WTC11 (cell line): Measurements from ENCODE around the gene DHRSX. TPM values are rescaled to one million over a fixed set of nuclear protein-coding genes. Genes with fewer than 3 reads are reported as not detected.
A peak's percentile ranks its signal among the peaks of the same experiment; 100 is the strongest.

ENCODE experiments used
- ATAC-seq: fragments of 200-7000 bp; cut with Tn5 transposase; 2 replicates; pipeline ENCODE4 v1.10.0; 2021; ENCODE audit warnings: mild to moderate bottlenecking, moderate library complexity
- CTCF ChIA-PET: fragments of 300-600 bp; sonication (Branson Sonifier 250); formaldehyde crosslinking; loops from one replicate; lab custom pipeline; 2021; ENCODE audit warnings: antibody characterized with exemption; lab: Charles Lee
- POLR2A ChIA-PET: fragments of 350-600 bp; sonication (Branson Sonifier 250); formaldehyde crosslinking; loops from one replicate; lab custom pipeline; 2021; ENCODE audit warnings: antibody characterized with exemption; lab: Charles Lee
- DNase-seq: peaks from one replicate; pipeline ENCODE4 v3.0.0; 2021; ENCODE audit warnings: low spot score
- H3K27ac Mint-ChIP-seq: 2 replicates; pipeline ENCODE4 v1.8.0; 2021; ENCODE audit warnings: mixed read lengths
- H3K27me3 Mint-ChIP-seq: 2 replicates; pipeline ENCODE4 v1.8.0; 2021; ENCODE audit warnings: low read depth, mild to moderate bottlenecking, moderate library complexity, mixed read lengths
- H3K36me3 Mint-ChIP-seq: 2 replicates; pipeline ENCODE4 v1.8.0; 2021; ENCODE audit warnings: mixed read lengths
- H3K4me1 Mint-ChIP-seq: 2 replicates; pipeline ENCODE4 v1.8.0; 2022; ENCODE audit warnings: mixed read lengths
- H3K4me3 Mint-ChIP-seq: 2 replicates; pipeline ENCODE4 v1.8.0; 2021; ENCODE audit warnings: mild to moderate bottlenecking, moderate library complexity, mixed read lengths
- H3K9me3 Mint-ChIP-seq: 2 replicates; pipeline ENCODE4 v1.8.0; 2021; ENCODE audit warnings: mixed read lengths
- AFF4 ChIP-seq: sonication (generic); formaldehyde crosslinking; IDR thresholded peaks from 2 replicates; pipeline ENCODE4 v1.8.1; 2023; ENCODE audit warnings: mild to moderate bottlenecking, missing genetic modification reagents, borderline replicate concordance
- CBFB ChIP-seq: sonication (generic); formaldehyde crosslinking; IDR thresholded peaks from 2 replicates; pipeline ENCODE4 v1.8.1; 2022; ENCODE audit warnings: mild to moderate bottlenecking, low read depth, missing genetic modification reagents
- CREB1 ChIP-seq: sonication (generic); formaldehyde crosslinking; IDR thresholded peaks from 2 replicates; pipeline ENCODE4 v1.8.0; 2023; ENCODE audit warnings: mild to moderate bottlenecking, missing genetic modification reagents
- ELF4 ChIP-seq: sonication (generic); formaldehyde crosslinking; IDR thresholded peaks from 2 replicates; pipeline ENCODE4 v1.8.1; 2022; ENCODE audit warnings: low read depth, mild to moderate bottlenecking, moderate library complexity, missing genetic modification reagents
- ESRRA ChIP-seq: sonication (generic); formaldehyde crosslinking; IDR thresholded peaks from 2 replicates; pipeline ENCODE4 v1.8.1; 2022; ENCODE audit warnings: mild to moderate bottlenecking, missing genetic modification reagents, borderline replicate concordance
- FOXK1 ChIP-seq: sonication (generic); formaldehyde crosslinking; IDR thresholded peaks from 2 replicates; pipeline ENCODE4 v1.8.0; 2022; ENCODE audit warnings: mild to moderate bottlenecking, moderate library complexity, missing genetic modification reagents
- GABPB1 ChIP-seq: sonication (generic); formaldehyde crosslinking; IDR thresholded peaks from 2 replicates; pipeline ENCODE4 v1.8.1; 2023; ENCODE audit warnings: mild to moderate bottlenecking, missing genetic modification reagents
- JUN ChIP-seq: sonication (generic); formaldehyde crosslinking; IDR thresholded peaks from 2 replicates; pipeline ENCODE4 v1.8.0; 2023; ENCODE audit warnings: mild to moderate bottlenecking, missing genetic modification reagents
- MYBL2 ChIP-seq: sonication (generic); formaldehyde crosslinking; IDR thresholded peaks from 2 replicates; pipeline ENCODE4 v1.8.1; 2023; ENCODE audit warnings: mild to moderate bottlenecking, moderate library complexity, missing genetic modification reagents
- NR2C2 ChIP-seq: sonication (generic); formaldehyde crosslinking; IDR thresholded peaks from 2 replicates; pipeline ENCODE4 v1.8.0; 2022; ENCODE audit warnings: mild to moderate bottlenecking, missing genetic modification reagents
- NR3C1 ChIP-seq: sonication (generic); formaldehyde crosslinking; conservative IDR thresholded peaks from 2 replicates; pipeline ENCODE4 v1.8.1; 2023; ENCODE audit warnings: low read depth, mild to moderate bottlenecking, missing genetic modification reagents
- RORB ChIP-seq: fragments of 250-450 bp; sonication (Bioruptor Pico); IDR thresholded peaks from 2 replicates; pipeline ENCODE4 v1.9.0; 2021; ENCODE audit warnings: mild to moderate bottlenecking
- SOX15 ChIP-seq: fragments of 250-450 bp; sonication (Bioruptor Pico); IDR thresholded peaks from 2 replicates; pipeline ENCODE4 v1.9.0; 2021; ENCODE audit warnings: mild to moderate bottlenecking
- ZBTB21 ChIP-seq: sonication (generic); formaldehyde crosslinking; IDR thresholded peaks from 2 replicates; pipeline ENCODE4 v1.8.1; 2023; ENCODE audit warnings: mild to moderate bottlenecking, missing genetic modification reagents, borderline replicate concordance
- ZNF263 ChIP-seq: sonication (generic); formaldehyde crosslinking; IDR thresholded peaks from 2 replicates; pipeline ENCODE4 v1.8.1; 2022; ENCODE audit warnings: low read depth, mild to moderate bottlenecking, moderate library complexity, missing genetic modification reagents
- ZNF396 ChIP-seq: fragments of 250-450 bp; sonication (Bioruptor Pico); IDR thresholded peaks from 2 replicates; pipeline ENCODE4 v1.8.0; 2021; ENCODE audit warnings: mild to moderate bottlenecking, moderate library complexity, borderline replicate concordance
- ZNF416 ChIP-seq: fragments of 250-450 bp; sonication (Bioruptor Pico); IDR thresholded peaks from 2 replicates; pipeline ENCODE4 v1.9.0; 2021; ENCODE audit warnings: mild to moderate bottlenecking, inconsistent platforms
- total RNA-seq: library from RNA; stranded (reverse); gene quantifications from 3 replicates; pipeline ENCODE4 v1.2.3, GENCODE V29; 2021
- TF ChIP-seq, protein P1 (sequence below): fragments of 250-450 bp; sonication (Bioruptor Pico); conservative IDR thresholded peaks from 2 replicates; pipeline ENCODE4 v1.9.0; 2021; ENCODE audit warnings: mild to moderate bottlenecking
- TF ChIP-seq, protein P2 (sequence below): sonication (generic); formaldehyde crosslinking; conservative IDR thresholded peaks from 2 replicates; pipeline ENCODE4 v1.8.1; 2023; ENCODE audit warnings: mild to moderate bottlenecking, low read depth, missing genetic modification reagents, moderate library complexity

DHRSX gene
- total RNA-seq, 1 experiment from 2014 or later: 28.2 TPM

DNA sequence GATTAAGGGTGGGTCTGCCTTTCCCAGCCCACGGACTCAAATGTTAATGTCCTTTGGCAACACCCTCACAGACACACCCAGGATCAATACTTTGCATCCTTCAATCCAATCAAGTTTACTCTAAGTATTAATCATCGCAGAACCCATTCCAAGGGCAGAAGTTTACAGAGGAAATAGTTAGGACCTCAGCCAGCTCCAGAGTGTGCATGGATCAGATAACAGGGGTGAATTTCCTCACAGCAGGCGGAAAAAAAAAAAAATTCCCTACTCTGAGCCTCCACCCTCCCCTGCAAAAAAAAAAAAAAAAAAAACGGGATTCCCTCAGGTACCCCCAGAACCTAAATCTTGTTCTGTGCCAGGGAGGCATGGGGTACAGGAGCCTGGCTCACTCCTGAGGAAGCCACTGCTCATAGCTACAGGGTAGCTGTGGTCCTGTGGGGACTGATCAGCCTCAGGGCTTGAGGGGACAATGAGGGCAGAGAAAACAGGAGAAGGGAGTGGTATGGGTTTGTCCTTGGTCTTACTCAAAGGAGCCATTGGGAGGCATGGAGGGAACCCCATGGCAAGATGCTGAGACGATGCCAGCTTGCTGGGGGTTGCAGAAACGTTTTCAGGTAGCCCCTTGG is 113.0 kb downstream of the DHRSX start:
- ATAC-seq: no peak
- H3K4me1 Mint-ChIP-seq: peaks cover 4% of the 10 kb centered on the region
- no peak for TF ChIP-seq ZBTB21 (CRISPR knock-in tag)
- TF ChIP-seq FOXK1 (CRISPR knock-in tag): no peak
- no peak for TF ChIP-seq AFF4 (CRISPR knock-in tag)
- TF ChIP-seq ESRRA (CRISPR knock-in tag): no peak
- TF ChIP-seq NR3C1 (CRISPR knock-in tag): no peak
- TF ChIP-seq ELF4 (CRISPR knock-in tag): no peak
- TF ChIP-seq, protein P1, sequence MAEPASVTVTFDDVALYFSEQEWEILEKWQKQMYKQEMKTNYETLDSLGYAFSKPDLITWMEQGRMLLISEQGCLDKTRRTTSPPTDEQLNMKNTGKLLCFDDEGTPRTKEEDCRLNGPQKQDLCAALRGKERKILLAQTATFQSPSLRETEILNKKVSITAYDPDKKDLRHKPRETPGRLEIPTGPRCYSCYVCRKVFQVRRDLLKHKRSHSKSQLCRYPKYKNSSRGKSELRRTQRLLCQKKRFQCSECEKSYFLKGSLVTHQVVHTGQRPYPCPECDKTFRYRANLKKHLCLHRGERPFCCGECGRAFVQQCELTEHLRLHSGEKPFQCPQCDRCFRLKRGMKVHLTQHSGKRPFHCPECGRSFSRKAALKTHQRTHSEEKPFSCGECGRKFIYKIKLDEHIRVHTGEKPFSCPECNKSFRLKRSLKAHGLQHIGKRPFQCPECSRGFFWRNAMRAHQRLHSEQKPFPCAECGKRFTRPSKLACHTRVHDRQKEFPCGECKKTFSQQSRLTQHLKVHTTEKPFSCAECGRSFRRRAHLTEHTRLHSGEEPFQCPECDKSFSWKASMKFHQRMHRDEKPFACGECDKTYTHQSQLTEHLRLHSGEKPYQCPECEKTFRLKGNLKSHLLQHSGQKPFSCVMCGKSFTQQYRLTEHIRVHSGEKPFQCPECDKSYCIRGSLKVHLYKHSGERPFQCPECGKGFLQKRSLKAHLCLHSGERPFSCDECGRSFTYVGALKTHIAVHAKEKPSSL (CRISPR knock-in tag): no peak
- no peak for TF ChIP-seq SOX15
- no peak for TF ChIP-seq ZNF416 (CRISPR knock-in tag)
- no peak for TF ChIP-seq RORB (CRISPR knock-in tag)
- TF ChIP-seq, protein P2, sequence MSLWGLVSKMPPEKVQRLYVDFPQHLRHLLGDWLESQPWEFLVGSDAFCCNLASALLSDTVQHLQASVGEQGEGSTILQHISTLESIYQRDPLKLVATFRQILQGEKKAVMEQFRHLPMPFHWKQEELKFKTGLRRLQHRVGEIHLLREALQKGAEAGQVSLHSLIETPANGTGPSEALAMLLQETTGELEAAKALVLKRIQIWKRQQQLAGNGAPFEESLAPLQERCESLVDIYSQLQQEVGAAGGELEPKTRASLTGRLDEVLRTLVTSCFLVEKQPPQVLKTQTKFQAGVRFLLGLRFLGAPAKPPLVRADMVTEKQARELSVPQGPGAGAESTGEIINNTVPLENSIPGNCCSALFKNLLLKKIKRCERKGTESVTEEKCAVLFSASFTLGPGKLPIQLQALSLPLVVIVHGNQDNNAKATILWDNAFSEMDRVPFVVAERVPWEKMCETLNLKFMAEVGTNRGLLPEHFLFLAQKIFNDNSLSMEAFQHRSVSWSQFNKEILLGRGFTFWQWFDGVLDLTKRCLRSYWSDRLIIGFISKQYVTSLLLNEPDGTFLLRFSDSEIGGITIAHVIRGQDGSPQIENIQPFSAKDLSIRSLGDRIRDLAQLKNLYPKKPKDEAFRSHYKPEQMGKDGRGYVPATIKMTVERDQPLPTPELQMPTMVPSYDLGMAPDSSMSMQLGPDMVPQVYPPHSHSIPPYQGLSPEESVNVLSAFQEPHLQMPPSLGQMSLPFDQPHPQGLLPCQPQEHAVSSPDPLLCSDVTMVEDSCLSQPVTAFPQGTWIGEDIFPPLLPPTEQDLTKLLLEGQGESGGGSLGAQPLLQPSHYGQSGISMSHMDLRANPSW: no peak
- no peak for TF ChIP-seq CREB1
- no peak for TF ChIP-seq NR2C2 (CRISPR knock-in tag)
- TF ChIP-seq GABPB1 (CRISPR knock-in tag): no peak
- TF ChIP-seq ZNF396: no peak
- no peak for TF ChIP-seq MYBL2 (CRISPR knock-in tag)
- no peak for TF ChIP-seq JUN (CRISPR knock-in tag)
- no peak for TF ChIP-seq CBFB
- TF ChIP-seq ZNF263 (CRISPR knock-in tag): no peak

GRCh38 chrX:2385224-2385623 is 115.6 kb downstream of the DHRSX start:
- Mint-ChIP-seq H3K4me3 (no peak overlapping the region), H3K27ac (no peak overlapping the region), H3K4me1 (no peaks in the 10 kb centered on the region), H3K9me3 (peaks cover 12% of the 10 kb centered on the region), H3K27me3 (no peaks in the 10 kb centered on the region), H3K36me3 (peaks cover 34% of the 10 kb centered on the region)
- ATAC-seq (no peak), DNase-seq (no peak)
- no peak for TF ChIP-seq AFF4 (CRISPR knock-in tag)
- CTCF ChIA-PET: no interaction called here
- POLR2A ChIA-PET: no interaction called here

More for the DNA sequence above, 113.0 kb downstream of the DHRSX start:
- POLR2A ChIA-PET: no interaction called here
- Mint-ChIP-seq H3K4me3 (no peak overlapping the region), H3K27me3 (no peaks in the 10 kb centered on the region), H3K9me3 (peaks cover 22% of the 10 kb centered on the region), H3K36me3 (peaks cover 45% of the 10 kb centered on the region), H3K27ac (0 out of 2 replicates have a peak overlapping the region, but pooled peaks have one; percentile 6)
- CTCF ChIA-PET: no interaction called here
- DNase-seq: no peak
